Measurements from ENCODE around the gene CD93.

CD93 gene

DNA sequence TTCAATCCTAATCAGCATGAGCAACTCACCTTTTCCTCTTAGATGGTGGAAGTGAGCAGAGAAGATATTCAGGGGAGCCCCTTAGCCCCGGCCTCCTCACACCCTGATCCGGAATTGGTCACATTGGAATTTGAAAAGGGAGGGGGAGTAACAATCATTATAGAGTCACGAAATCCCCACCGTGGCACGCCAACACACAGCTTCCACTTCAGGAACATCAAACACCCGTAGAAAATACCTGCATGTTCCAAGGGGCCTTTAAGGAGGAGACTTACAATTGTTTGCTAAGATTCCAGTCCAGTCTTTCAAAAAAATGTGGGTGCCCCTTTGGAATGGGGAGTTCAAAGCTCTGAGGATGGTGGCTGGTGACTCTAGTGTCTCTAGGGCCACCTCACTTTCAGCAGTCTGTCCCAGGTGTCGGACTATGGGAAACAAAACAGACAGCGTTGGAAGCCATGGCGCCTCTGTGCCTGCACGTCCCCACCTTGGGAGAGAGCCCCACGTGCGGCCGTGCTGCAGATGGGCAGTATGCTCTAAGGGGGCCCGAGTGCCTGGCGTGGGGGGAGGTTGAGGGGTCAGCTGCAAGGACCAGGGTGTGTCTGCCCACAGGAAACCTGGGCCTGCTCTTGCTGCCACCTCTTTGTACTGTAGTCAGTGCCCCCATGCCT is 2.4 kb downstream of the CD93 start:
- FAIRE-seq = no peak

DNA sequence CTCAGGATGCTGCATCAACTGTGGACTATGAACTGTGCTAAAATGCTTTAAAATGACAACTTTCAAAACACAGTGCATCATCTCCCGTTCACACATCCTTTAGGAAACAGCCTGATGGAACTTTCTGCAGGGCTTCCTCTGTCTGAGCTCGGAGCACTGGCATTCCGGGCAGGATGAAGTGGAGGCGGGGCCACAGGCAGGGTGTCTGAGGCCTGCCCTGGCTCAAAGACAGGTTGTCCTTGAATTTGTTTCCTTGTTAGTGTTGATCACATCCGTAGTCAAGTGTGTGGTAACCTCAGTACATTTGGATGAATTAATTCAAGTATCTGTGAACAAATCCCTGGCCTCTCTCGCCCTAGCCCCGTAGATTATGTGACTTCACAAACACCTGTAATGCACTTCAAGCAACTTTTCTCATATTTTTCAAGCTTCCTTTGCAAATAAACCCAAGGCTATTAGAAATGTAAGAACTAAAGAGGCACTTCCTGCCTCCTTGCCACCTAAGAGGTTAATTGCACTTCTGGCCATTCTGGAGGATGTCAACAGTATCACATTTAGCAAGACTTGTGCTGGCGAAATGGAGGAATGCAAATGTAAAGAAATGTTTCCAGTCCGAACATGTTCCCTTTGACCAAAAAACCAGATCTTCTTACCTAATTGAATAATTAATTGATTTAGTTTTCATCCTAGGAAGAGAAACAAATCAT is 3.1 kb downstream of the CD93 start:
- no peak for FAIRE-seq

DNA sequence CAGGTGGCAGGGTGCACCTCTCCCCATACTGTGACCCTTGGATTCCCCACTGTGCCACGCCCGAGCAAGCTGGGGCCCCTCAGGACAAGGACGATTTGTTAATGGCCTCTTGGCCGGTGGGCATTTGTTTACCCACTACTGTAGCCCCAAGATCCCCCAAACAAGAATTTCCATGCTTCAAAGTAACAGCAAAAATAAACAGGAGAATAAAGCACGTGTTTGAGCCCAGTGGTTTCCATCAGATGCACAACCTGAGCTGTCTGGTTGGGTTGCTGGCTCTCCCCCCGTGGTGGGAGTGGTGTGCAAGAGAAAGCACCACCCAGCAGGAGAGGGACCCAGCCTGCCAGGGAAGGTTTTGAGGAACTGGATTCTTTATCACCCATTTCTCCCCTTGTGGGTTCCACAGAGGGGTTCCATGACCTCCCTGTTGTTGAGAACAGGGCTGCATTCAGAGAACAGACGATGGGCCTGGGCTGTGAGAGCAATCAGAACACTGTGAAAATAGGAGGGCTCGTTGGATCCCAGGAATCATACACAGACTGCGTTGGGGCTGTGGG is 4.8 kb downstream of the CD93 start:
- no peak for FAIRE-seq

DNA sequence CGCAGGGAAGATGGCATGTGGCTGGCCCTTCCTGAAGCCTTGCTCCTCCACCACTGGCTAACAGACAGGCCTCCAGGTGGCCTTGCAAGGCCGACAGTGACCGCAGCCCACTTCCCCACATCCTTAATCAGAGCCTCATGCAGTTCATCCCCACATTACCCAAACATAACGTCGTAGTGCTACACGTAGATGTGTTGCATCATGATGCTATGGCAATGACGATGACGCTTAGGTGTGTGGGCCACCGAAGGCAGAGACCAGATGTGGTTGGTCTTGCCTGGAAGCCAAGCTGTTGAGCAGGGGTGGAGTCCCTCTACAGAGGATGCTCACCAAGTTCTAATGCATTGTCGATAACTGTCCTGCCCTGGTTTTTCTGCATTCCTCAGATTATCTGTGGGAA is 5.6 kb downstream of the CD93 start:
- FAIRE-seq = no peak

DNA sequence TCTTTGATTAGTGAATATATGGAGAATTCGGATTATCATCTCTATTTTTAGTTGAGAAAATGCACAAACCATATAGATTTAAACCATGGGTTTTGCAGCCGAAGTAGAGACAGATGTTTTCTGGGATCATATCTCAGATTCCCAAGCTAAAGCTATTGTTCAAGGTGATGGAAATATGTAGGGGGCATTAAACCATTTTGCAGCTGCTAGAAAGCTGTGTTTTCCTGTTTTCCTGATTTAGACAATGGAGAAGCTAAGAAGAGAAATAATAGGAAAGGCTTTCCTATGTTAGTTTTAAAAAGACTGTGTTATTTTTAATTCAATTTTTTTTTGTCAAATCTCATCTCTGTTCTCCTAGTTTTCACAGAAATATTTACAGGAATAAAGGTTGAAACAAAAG is 6.2 kb downstream of the CD93 start:
- no peak for FAIRE-seq

DNA sequence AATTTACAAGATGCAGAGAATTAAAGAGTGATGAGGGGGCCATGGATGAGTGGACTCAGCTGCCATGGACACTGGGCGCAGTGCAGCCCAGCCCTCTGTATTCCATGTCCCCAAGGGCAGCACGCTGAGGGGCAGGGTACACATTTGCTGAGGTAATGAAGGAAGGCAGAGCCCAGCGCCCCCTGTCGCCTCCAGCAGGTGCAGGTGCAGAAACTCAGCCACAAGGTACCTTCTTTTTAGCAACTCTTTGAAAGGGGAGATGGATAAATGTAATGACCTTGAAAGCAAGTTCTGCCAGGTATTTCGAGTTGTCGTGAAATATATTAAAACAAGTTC is 7.1 kb downstream of the CD93 start:
- FAIRE-seq = no peak

DNA sequence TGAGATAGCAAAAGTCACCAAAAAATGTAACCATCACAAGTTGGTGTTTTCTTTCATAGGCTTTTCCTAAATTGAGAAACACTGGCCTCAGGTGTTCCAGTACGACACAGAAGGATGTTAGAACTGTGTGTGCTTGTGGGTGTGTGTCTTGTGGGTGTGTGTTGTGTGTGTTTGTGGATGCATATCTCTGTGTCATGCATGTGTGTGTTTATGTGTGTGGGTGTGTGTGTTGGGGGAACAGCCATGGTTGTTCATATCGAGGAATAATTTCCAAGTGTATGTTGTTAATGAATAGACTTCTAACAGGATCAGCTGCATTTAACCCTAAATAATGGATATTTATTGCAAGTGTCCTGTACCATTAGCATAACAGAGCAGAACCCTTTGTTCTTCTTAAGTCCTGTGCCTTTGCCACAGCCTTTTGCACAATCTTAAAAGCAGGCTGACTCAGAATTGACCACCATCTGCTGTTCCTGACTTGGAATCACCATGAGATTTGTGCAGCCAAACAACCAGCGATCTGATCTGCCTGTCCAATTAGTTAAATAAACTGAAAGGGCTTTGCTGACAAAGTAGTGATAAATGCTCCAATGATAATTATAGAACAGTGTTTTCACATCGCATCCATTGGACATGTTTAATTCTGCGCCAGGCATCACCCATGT is 7.6 kb downstream of the CD93 start:
- peak; percentile 97 for FAIRE-seq

DNA sequence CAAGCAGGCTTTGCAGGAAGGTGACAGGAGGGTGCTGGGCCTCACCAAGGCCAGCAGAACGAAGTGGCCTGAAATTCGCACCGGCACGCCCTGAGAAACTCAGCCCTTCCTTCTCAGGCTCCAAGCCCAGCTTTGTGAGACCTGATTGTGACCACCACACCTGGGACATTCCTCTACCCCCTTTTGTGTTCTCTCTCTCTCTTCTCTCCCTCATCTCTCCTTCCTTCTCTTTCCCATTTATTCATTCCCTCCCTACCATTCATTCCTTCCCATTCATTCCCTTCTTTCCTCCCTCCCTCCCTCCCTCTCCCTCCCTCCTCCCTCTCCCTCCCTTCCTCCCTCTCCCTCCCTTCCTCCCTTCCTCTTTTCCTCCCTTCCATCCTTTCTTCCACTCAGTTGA is 8.8 kb downstream of the CD93 start:
- no peak for FAIRE-seq

DNA sequence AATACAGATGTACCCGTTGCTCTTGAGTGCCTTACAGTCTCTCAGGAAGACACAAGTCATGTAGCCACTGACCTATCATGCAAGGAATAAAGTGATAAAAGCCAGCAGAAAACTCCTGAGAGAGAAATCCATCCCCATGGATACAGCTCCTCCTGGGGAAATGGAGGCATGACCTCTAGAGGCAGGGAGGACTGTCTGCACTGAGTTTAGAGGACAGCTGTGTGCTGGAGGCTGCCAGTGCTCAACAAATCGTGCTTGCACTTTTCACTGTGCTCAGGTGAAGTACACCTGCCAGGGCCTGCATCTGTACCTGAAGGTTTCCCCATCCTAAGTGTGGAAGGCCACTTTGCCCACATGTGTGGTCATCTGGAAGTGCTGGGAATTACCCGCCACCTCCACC is 12.1 kb downstream of the CD93 start:
- no peak for FAIRE-seq

DNA sequence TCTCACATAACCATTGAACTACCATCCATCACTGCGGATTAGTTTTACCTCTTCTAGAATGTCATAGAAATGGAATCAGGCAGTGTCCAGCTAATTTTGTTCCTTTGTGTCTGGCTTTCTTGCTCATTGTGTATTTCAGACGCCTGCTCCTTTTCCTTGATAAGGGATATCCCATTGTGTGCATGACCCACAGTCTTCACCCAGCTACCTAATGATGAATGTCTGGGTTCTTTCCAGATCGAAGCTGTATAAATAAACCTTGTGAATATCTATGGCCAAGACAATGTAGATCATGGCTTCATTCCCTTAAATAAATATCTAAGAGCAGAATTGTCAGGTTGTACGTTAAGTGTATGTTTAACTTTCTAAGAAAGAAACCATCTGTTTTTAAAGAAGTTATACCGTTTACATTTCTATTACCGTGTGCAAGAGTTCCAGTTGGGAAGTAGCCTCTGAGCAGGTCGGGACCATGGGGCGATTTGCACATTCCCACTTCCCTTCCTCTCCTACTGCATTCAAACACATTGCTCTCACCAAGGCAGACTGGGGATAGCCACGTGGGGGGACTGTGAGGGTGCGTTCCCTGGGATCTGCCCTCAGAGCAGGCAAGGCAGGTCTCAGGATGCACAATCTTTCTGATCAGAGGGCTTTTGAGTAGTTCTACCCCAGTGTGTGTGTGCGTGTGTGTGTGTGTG is 13.1 kb downstream of the CD93 start:
- FAIRE-seq = no peak

DNA sequence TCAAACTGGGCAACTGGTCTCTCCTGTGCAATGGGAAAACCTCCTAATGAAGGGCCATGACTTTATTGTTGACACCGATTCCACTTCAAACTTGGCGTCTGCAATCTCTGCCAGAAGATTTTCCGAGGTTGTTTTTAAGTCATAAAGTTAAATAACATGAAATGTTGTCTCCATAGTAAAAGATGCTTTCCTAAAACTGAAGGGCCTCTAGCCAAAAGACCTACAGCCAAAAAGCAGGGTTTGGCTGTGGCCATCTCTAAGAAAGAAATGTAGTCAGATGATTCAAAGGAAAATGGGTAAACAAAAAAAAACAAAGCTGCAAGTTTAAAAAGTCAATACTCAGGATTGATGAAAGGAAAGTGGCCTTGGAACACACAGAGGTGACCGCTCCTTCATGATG is 14.1 kb downstream of the CD93 start:
- no peak for FAIRE-seq

DNA sequence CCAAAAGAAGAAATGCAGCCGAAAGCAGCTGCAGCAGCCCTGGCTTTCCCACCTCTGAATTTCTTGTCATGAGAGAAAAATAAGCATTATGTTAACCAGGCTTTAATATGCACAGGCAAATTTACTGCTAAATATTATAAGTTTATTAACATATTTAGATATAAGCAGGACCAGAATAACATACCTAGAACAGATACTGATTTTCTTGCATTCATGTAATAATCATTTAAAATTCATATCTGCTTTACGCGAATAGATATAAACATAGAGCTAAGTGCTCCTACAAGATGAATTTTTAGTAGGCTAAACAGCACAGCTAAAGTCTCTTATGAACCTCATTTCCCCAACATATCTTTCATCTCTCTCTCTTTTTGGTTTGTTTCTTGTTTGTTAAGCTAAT is 14.7 kb downstream of the CD93 start:
- no peak for FAIRE-seq

DNA sequence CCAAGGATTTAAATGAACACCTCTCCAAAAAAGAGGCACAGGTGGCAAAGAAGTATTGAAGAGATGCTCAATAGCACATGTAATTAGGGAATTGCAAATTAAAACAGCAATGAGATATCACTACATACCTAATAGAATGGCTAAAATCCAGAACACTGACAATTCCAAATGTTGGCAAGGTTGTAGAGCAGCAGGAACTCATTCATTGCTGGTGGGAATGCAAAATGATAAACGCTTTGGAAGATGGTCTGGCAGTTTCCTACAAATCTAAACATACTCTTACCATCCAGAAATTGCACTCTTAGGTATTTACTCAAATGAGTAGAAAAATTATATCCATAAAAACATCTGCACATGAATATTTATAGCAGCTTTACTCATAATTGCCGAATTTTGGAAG is 17.0 kb downstream of the CD93 start:
- FAIRE-seq = no peak

DNA sequence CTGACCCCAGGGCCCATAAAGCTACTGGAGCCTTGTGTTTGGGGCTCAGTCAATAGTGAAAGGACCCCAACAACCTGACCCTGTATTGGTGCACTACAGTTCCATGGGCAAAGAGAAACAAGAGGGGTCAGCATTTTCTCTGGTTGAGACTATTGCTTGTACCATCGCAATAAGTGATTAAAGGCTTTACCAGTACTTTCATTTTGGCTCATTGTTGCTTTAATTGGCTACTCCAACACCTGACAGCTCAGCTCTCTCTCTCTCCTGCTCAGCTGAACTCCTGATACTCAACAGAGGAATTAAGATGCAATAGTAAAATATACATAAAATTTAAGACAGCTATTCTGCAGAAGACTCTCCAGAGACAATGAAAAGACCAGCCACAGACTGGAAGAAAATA is 17.8 kb downstream of the CD93 start:
- no peak for FAIRE-seq

DNA sequence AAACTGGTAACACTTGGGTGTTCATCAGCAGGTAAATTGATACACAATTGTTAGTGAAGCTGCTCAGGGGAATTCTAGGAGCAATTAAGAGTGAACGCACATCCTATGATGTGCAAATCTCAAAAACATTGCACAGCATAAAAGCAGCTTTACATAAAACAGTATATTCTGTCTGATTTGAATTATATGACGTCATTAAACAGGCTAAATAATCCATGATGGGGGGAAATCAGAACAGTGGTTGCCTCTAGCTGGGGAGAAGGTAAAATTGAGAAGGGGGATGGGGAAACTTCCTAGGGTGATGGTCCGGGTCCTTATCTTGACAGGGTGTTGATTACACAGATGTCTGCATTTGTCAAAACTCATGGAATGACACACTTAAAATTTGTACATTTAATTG is 19.4 kb downstream of the CD93 start:
- no peak for FAIRE-seq

DNA sequence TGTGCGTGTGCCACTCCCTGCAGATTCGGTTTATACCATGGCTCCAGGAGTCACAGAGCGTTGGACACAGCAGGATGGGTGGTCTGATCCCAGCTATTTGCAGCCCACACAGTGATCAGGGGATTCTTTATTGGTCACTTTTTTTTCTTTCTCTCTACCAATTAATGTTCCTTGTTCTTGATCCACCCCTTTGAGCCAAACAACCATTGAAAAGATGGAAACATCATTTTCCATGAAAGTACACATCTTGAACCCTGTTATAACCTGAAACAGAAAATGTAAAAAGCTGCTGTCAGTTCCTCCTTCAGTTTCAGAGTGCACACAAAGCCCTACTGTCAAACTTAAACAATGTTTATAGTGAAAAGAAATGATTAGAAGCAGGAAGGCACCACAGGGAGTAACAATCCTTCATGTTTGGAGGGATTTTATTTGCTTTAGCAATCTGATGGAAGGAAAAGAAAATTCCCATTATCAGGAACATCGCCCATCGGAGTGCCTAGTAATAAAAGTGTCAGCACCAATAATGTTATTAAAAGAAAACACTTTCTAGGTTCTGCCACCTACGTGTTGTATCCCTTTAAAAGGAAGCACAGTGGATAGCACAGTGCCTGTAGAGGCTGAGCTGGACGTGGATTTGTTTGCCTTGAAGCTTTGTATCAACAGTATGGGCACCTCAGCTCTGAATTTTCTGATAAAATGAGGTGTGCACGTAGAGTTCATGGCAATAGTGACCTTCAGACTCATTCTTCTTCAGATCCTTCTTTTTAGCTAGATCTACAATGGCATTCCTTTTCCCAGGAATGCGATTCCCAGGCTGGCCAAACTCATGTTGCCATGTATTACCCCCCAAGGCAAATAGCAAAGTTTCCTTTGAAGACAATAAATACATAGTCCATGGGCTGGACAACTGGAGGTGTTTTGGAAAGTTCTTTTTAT is 20.6 kb downstream of the CD93 start:
- FAIRE-seq = no peak

DNA sequence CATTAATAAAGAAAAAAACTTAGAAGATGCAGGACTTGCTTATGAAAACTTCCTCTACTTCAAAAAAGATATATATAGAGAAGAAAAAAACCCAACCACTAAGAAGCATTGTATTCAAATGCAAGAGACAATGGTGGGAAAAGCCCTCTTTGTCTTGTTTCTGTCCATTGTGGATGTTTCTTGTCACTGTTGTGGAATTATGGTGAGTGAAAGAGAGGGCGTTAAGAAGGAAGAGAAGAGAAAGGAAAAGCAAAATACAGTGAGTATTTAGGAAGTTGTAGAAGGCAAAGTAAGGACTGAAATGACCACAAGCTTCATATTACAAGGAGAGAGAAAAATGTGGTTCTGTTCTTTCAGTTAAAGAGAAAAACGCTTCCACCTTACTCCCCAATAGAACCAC is 22.5 kb downstream of the CD93 start:
- no peak for FAIRE-seq

DNA sequence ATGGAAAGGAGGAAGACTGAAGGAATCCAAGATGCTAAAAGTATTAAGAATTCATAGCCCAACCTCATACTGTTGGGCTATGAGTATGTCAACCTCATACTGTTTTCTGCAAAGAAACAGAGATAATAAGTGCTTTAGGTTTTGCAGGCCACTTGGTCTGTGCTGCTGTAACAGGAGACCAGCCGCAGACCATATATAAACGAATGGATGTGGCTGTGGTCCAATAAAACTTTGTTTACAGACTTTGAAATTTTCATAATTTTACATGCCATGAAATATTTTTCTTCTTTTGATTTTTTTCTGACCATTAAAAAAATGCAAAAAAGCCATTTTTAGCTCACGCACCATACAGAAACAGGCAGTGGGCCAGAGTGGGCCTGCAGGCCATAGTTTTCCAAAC is 23.0 kb downstream of the CD93 start:
- FAIRE-seq = no peak

DNA sequence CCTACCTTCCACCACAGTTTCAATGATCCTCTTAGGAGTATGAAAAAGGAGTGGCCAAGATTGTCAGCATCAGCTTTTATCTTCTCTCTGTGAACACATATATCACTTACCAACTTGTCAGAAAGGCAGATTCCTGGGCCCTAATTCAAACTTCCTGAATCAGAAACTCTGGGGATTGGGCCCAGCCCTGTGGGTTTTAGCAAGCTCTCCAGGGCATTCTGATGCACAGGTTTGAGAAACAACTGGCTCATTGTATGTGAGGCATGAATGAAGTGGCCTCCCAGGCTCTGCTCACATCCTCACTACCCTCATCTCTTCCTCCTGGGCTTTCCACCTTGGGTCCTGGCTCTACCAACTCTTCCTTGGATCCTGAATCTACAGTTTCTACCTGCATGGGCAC is 23.5 kb downstream of the CD93 start:
- no peak for FAIRE-seq

DNA sequence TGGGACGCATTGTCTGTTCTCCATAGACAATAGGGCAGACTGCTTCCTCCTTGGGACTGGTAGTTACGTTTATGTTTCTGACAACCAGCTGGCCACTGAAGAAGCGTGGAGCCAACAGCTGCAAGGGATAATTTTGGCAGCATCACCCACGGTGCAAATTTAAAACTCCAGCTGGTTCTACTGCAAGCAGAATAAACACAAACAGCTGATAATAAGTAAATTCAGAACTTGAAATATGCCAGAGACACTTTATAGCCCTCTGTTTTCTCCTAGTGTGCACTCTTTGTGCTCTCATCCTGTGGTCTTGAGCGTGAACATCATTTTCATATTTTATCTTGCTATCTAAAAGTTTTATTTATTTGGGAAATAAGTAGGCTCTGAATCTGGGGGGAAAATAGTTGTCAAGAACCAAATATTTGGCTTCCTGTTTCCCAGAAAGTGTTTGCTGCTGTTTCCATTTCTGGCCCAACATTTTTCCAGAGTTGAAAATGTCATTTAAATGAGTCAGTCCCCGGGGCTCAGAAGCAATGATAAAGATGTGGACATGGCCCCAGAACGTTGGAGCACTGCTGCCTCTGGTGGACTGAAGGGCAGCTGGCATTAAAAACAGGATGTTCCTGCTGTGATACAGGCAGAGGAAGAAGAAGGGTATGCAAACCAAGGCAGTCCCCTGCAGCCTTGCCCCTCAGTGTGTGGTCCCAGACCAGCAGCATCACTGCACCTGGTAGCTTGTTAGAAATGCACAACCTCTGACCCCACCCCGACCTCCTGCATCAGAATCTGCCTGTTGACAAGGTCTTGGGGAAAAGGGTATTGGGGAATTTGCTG is 24.2 kb downstream of the CD93 start:
- no peak for FAIRE-seq

DNA sequence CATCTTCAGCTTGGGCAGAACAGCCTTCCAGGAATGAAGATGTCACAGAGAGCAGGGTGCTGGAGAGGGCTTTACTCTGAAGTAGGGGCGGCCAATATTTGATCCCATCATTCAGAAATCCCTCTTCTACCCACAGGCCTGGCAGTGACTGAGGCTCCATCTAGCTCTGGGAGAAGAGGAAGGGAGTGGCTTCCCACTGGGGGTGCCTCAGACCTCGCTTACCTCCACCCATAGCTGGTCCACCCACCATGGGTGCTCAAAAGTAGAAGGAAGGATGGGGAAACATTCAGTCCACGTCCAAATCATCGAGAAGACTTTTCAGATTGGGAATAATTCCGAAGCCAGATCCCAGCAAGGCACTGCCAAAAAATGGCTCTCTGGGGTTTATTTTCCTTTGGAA is 24.9 kb downstream of the CD93 start:
- no peak for FAIRE-seq

DNA sequence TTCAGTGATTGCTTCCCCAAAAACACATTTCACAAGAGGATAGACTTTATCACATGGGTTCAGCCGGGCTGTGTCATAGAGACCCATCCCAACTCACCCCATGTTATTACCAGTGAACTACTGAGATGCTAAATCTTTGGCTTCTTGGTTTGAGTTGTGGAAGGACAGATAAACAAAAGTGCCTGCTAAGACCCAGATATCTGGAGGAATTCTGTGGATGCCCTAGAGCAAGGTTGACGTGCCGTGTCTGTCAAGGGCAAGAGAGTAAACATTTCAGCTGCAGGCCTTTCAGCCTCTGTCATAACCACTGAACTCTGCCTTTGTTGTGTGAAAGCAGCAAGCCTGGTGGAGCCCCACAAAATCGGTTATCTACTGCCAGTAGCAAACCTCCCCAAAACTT is 25.5 kb downstream of the CD93 start:
- FAIRE-seq = no peak

Measured in islet of Langerhans (tissue), 1 donor.